Neural cell (in vitro differentiated cells): ENCODE measurements around the gene PMEL.

ENCODE experiments used
- CTCF ChIP-seq: fragments of 450-650 bp; IDR thresholded peaks from 2 replicates; pipeline ENCODE4 v1.5.1; 2014; ENCODE audit warnings: antibody characterized with exemption, mild to moderate bottlenecking, moderate library complexity; ENCODE audit not compliant: poor library complexity, severe bottlenecking
- EP300 ChIP-seq: fragments of 450-650 bp; conservative IDR thresholded peaks from 2 replicates; pipeline ENCODE4 v1.6.1; 2014; ENCODE audit warnings: antibody characterized with exemption, mild to moderate bottlenecking, moderate library complexity; ENCODE audit not compliant: poor library complexity, severe bottlenecking
- EZH2 ChIP-seq: fragments of 200-600, 300-800 bp; shearing (Covaris generic), sonication (generic); IDR thresholded peaks from 2 replicates; pipeline ENCODE4 v1.6.1; 2014; ENCODE audit warnings: antibody characterized with exemption, low read length, borderline replicate concordance, mild to moderate bottlenecking; ENCODE audit not compliant: insufficient read depth, poor library complexity, severe bottlenecking
- MXI1 ChIP-seq: fragments of 450-650 bp; conservative IDR thresholded peaks from 2 replicates; pipeline ENCODE4 v1.6.1; 2014; ENCODE audit warnings: antibody characterized with exemption, mild to moderate bottlenecking; ENCODE audit not compliant: poor library complexity, severe bottlenecking
- REST ChIP-seq: IDR thresholded peaks from 2 replicates; pipeline ENCODE4 v1.6.1; 2012; ENCODE audit warnings: borderline replicate concordance

- TF ChIP-seq EZH2 (no peak), REST (no peak), CTCF (no peak), EP300 (no peak), MXI1 (no peak)
Measured at GRCh38 chr12:55935738-55936151, 30.1 kb downstream of the PMEL start.
